HTERT RPE-1 (cell line): ENCODE measurements around the gene CCNJL.

Source experiments
- in situ Hi-C: fragments of 300-500 bp; cut with MboI; formaldehyde crosslinking; loops from 4 replicates; pipeline ENCODE4 v1.14.3; 2020; ENCODE audit warnings: low sequenced_read_pairs

CCNJL gene

DNA sequence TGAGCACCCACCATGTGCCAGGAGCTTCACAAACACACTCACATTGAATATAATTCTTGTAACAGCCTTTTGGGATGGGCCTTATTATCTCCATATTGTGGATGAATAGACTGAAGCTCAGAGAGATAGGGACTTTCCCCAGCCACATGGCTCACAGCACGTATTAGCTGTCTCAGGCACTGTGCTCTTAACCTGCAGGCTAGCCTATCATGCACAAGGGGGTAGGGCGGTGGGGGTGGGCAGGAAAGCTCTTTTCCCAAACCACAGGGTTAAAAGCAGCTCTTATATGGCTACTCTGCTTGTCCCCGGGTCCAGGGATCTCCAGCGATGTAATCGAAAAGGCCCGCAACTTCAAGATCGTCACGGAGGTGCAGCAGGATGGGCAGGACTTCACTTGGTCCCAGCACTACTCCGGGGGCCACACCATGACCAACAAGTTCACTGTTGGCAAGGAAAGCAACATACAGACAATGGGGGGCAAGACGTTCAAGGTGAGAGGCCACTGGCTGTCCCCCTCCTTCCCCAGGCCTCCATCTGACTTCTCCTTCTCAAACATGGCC, 80.5 kb downstream of the CCNJL start:
- in situ Hi-C loops: no loop called here

GRCh38 chr5:160230686-160231527, 81.5 kb downstream of the CCNJL start:
- in situ Hi-C loops: no loop called here

- in situ Hi-C loops: no loop called here
These were observed 83.1 kb downstream of the CCNJL start, which contains the start of gene FABP6 for GRCh38 chr5:160229190-160229742. TSS of gene FABP6 (plus strand) at chr5:160229506. CDS start at chr5:160229558, 52 bp downstream.

- in situ Hi-C loops: no loop called here
These were observed 85.4 kb downstream of the CCNJL start for GRCh38 chr5:160227012-160227411.

- in situ Hi-C loops: no loop called here
These were observed 91.3 kb downstream of the CCNJL start for GRCh38 chr5:160221082-160221481.

DNA sequence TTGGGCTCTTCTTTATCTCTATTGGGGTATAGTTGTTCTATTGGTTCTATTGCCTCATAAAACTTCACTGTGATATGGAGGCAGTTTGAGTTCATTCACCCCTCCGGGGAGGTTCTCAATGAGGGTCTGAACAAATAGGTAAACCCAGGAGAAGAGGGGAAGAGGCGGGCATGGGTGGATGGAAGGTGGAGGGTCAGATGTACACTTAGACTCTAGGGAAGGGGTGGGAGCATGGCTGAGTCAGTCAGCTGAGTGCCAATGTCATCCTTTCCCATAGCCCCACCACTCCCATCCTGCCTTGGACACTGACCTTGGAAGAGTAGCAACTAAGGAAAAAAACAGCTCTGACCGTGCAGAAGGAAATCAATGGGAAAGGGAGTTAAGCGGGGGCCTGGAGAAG, 93.0 kb downstream of the CCNJL start:
- in situ Hi-C loops: no loop called here

DNA sequence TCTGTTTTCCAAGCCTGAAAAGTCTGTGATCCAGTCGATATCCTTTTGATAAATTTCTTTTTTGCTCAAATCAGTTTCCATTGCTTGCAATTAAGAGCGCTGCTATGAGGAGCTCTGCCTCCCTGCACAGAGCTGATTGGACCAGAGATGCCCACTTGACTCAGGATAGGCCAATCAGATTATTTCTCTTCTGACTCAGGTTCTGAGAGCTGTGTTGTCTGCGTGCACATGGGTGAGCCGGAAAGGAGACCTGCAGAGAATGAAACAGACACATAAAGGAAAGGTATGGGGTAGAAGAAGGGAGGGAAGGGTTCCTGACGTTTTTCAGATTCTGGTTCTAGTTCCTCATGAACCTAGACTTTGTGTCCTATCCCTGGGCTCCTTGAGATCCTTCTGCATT, 98.8 kb downstream of the CCNJL start:
- in situ Hi-C loops: no loop called here

GRCh38 chr5:160211352-160211751, 101.0 kb downstream of the CCNJL start:
- in situ Hi-C loops: no loop called here

DNA sequence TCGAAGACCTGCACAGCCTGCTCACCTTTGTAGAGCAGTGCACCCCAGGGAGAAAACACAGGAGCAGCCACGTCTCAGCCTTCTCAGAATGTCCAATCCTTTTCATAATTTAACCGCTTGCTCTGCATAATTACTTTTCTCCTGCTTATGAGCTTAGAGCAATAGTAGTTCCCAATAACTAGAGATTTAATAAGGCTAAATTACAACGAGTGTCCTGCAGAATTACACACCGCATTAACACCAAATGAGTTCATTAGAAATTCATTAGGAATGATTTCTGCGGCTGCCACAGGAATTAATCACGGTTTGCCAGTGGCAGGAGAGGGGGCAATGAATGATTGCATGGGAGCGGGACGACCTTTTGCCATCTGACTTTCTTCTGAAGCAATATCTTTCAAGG, 101.8 kb downstream of the CCNJL start:
- in situ Hi-C loops: no loop called here

DNA sequence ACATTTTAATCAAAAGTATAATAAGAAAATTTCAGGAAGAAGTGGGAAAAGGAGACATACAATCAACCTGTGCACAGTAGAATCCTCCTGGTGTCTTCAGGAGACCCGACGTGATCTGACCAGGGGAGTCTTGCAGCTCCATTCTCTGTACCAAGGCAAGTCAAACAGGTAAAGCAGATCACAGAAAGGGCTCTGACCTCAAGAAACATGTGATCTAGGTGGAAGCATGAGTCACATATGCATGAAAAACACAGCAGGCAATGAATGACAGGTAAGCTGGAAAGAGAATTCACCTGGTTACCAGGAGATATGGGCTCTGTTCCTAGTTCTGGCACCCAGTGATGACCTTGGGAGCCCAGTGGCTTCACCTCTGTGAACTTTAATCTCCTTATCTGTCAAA, 102.4 kb downstream of the CCNJL start:
- in situ Hi-C loops: no loop called here

DNA sequence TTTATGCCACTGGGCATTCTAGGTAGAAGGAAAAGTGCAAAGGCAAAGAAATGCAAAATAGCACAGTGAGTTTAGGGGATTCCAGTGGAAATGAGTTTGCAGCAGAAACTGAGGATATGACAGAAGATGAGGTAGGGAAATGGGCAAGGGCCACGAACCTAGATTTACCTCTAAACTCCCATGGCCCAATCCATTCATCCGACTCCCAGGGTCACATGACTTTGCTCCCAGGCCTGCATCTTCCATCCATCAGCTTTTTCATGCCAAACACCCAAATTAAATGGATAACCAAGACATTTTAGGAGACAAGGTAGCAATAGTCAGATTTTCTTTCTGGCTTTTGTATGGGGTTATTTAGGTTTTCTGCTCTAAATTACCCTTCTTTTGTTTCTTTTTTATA, 105.3 kb downstream of the CCNJL start:
- in situ Hi-C loops: no loop called here
